Measurements from ENCODE around the gene ZIC5.

The ZIC5 gene

GRCh38 chr13:99987154-99988019 is 15.8 kb upstream of the ZIC5 start:
- DNase-seq = no peak

GRCh38 chr13:99986741-99987140 is 15.2 kb upstream of the ZIC5 start:
- DNase-seq = no peak

GRCh38 chr13:99985886-99986527 is 14.4 kb upstream of the ZIC5 start:
- DNase-seq = no peak

GRCh38 chr13:99985241-99985874 is 13.8 kb upstream of the ZIC5 start:
- DNase-seq = no peak

- no peak for DNase-seq
Measured at GRCh38 chr13:99984461-99985240, 13.1 kb upstream of the ZIC5 start.

- no peak for DNase-seq
Measured at GRCh38 chr13:99983499-99984401, 12.2 kb upstream of the ZIC5 start.

GRCh38 chr13:99982731-99983498 is 11.3 kb upstream of the ZIC5 start:
- DNase-seq = no peak

GRCh38 chr13:99982036-99982730 is 10.6 kb upstream of the ZIC5 start:
- no peak for DNase-seq

GRCh38 chr13:99981735-99982035 is 10.1 kb upstream of the ZIC5 start, which contains the start of gene ZIC2:
TSS of gene ZIC2 (plus strand) at chr13:99981784. CDS start at chr13:99982065, 281 bp downstream.
- DNase-seq = peak; percentile 49

GRCh38 chr13:99980824-99981734 is 9.5 kb upstream of the ZIC5 start:
- peak; percentile 74 for DNase-seq

GRCh38 chr13:99980201-99980823 is 8.7 kb upstream of the ZIC5 start:
- DNase-seq = peak; percentile 58

GRCh38 chr13:99979453-99980200 is 8.1 kb upstream of the ZIC5 start:
- DNase-seq = no peak

- no peak for DNase-seq
Measured at GRCh38 chr13:99978799-99979452, 7.4 kb upstream of the ZIC5 start.

- no peak for DNase-seq
Measured at GRCh38 chr13:99977912-99978798, 6.6 kb upstream of the ZIC5 start.

- DNase-seq = no peak
Measured at GRCh38 chr13:99977334-99977911, 5.9 kb upstream of the ZIC5 start.

- DNase-seq = no peak
Measured at GRCh38 chr13:99976575-99976974, 5.0 kb upstream of the ZIC5 start.

Measured in NCI-H510A treated with DMSO at 0.1 percent for 48 hours (cell line).